Fibroblast of skin of back (primary cell): ENCODE results near the gene ACOT11.
A peak's percentile ranks its signal among the peaks of the same experiment; 100 is the strongest.

ENCODE experiments used
- DNase-seq: peaks from one replicate; pipeline ENCODE4 v3.0.0-alpha.2; 2013

Gene ACOT11

GRCh38 chr1:54565113-54565501, 17.1 kb downstream of the ACOT11 start:
- DNase-seq: no peak

DNA sequence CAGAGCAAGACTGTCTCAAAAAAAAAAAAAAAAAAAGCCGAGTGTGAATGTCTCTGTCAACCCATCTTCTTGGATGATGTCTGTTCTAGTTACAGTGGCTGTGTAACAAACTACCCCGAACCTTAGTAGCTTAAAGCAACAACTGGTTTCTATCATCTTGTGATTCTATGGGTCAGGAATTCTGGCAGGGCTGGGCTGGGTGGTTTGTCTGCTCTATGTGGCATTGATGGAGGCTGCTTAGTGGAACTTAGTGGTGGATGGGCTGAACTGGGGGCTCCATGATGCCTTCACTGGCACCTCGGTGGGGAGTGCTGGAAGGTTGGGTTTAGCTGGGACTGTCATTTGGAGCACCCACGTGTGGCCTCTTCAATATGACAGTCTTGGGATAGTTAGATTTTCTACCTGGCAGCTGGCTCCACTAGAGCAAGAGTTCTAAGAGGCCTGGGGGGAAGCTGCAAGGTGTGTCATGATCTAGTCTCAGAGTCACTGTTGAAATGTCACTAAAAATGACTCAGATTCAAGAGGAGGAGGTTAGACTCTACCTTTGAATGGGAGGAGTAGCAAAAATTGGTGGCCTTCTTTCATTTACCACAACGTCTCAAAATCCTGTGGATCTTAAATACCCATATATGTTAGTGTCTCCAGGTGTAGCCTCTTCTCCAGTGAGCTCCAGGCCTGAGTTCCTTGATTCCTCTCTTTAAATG, 18.6 kb downstream of the ACOT11 start:
- no peak for DNase-seq

GRCh38 chr1:54567961-54568360, 19.9 kb downstream of the ACOT11 start:
- DNase-seq: no peak

DNA sequence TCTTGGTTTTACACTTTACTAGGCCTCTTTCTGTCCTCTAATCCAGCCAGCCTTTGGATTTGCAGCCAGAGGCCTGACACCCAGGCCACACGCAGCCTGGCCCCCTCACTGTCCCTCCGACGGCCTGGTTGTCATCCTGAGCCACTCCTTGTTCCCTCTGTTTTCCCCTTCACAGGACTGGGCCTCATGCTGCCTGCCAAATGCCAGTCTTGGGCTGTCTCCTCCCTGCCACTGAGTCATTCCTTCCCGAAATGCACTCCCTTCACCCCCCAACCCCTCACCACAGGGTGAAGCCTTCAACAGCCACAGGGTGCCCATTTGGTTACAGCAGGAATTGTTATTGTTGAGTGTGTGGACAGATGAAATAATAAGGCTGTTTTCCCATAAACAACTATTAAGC, 21.3 kb downstream of the ACOT11 start:
- peak; percentile 53 for DNase-seq

DNA sequence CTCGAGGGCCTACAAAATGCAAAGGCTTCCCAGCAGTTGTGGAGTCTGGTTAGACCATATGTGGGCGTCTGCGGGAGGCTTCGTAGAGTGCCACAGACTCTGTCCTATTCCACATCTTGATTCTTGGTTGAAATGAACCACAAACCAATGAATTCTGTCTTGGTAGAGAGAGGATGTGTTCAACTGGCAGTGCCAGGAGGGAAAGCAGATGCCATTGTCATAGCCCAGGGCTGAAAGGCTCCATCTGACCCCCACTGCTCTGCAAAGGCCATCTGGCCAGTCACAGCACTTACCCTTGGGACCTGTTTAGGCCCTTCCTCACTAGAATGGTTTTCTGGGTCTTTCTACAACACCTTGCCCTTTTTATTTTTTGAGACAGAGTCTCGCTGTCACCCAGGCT, 22.1 kb downstream of the ACOT11 start:
- DNase-seq: no peak

DNA sequence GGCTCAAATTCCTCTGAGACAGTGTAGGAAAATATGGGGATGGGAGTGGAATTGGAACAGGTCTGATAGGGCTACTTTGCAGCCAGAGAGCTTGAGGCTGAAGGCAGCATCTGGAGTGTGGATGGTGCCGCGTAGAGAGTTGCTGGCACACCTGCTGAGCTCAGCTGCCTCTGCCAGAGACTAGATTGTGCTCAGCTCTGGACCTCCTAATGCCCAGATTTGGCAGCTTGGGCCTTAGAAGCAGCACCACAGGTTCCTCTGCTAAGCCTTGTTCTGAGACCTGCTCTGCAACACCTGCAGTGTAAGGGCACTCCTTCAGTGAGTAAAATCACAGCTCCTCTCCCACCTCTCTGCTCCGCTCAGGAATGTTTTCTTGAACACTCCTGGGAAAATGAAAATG, 23.3 kb downstream of the ACOT11 start:
- DNase-seq: no peak

DNA sequence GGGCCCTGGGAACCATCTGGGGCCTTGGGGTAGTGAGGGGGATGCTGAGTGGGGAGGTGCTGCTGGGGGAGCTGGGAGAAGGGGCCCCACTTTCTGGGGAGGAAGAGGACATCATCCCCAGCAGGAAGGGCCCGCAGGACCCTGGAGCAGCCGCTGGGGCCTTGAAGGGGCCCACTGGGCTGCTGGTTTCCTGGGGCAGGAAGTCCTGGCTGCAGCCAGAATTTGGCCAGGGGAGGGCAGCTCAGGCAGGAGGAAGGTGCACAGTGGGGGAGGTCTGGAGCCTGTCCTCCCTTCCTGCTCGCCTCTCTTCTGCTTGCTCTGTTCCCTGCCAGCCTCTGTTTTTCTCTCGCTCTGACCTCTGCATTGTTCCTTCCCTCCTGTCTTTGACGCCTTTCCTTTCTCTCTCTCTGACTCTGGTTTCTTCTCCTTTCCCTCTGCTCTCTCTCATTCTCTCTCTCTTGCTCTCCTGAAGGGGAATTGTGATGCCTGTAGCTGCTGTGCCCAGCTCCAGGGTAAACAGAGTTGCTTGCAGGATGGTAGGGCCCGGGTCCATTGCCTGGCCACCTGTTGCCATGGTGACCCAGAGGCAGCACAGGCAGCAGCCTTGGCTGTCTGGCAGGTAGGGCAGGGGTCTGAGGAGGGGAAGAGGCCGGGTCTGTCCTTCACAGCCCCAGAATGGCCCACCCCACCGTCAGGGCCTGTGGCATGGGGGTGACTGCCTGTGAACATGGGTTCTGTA, 23.9 kb downstream of the ACOT11 start:
- DNase-seq: no peak

GRCh38 chr1:54572542-54572850, 24.5 kb downstream of the ACOT11 start:
- no peak for DNase-seq

GRCh38 chr1:54574158-54574778, 26.2 kb downstream of the ACOT11 start:
- DNase-seq: no peak

DNA sequence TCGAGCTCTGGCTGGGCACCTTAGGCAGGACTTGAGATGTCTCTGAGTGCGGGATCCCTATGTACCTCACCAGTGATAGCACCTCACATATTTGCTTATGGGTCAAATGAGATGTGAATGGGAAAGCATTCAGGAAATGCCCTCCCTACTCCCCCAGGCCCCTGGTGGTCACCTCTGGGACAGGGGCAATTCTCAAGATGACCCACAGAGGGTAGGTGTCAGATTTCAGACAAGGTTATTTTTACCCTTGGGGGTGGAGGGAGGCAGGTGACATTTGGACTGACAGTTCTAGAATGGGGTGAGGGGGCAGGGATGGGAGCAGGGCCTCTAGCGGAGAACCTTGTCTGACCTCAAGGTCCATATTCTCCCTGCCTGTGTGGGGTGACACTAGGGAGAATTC, 27.1 kb downstream of the ACOT11 start:
- no peak for DNase-seq

DNA sequence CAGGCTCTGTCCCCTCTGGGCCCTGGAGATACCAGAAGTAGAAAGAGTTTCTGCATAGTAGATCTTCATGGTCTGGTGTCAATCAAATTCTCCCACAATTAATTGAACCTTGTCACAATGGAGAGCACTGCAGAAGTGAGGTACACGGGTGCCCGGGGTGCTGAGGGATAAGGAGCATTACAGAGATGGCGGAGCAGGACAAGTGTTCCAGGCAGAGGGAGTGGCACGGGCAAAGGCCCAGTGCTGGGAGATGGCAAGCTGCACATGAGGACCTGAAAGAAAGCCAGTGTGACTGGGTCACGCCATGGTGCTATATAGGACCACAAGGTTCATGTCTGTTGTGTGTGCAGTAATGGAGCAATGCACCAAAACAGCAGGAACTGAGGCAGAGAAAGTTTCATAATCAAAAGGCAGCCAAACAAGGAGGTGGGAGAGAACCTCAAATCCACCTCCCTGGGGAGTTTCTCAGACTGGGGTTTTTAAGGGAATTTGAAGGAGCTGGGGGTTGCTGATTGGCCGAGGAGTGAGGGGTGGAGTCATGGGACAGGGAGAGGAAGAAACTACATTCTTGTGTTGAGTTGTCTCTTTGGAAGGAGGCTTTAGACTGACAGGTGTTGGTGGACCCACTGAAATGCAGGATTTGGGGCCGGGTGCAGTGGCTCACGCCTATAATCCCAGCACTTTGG, 27.7 kb downstream of the ACOT11 start:
- DNase-seq: no peak

DNA sequence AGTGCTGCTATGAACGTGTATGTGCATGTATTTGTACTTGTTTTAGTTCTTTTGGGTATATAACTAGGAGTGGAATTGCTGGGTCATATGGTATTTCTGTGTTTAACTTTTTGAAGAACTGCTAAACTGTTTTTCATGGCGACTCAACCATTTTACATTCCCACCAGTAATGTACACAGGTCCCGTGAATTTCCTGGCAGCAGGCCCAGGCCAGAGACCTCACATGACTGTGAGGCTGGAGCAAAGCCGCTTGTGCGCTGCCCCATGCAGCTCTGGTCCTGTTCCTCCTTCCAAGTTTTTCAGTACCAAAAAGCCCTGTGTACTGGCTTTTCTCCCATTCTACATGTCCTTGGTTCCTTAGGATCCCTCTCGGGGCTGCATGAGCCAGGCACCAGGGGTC, 29.6 kb downstream of the ACOT11 start:
- peak; percentile 40 for DNase-seq

DNA sequence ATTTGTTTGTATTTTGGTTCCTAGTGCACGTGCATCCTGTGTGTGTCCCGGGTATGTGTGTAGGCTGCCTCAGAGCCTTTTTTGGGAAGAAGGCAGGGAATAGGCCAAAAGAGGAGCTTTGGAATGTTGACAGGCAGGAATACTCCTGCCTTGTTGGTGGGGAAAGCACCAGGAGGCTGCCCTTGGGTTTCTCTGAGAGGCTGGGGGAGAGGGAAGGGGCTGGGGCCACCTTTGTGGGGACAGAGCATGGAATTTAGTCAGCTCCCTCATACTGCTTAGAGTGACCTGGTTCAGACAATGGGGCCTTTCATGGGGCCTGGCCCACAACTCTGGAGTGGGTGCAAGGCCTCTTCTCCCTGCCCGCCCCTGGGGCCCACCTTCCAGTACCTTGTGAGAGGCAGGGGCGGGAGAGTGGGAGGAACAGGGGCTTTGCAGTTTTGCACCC, 31.3 kb downstream of the ACOT11 start:
- no peak for DNase-seq

DNA sequence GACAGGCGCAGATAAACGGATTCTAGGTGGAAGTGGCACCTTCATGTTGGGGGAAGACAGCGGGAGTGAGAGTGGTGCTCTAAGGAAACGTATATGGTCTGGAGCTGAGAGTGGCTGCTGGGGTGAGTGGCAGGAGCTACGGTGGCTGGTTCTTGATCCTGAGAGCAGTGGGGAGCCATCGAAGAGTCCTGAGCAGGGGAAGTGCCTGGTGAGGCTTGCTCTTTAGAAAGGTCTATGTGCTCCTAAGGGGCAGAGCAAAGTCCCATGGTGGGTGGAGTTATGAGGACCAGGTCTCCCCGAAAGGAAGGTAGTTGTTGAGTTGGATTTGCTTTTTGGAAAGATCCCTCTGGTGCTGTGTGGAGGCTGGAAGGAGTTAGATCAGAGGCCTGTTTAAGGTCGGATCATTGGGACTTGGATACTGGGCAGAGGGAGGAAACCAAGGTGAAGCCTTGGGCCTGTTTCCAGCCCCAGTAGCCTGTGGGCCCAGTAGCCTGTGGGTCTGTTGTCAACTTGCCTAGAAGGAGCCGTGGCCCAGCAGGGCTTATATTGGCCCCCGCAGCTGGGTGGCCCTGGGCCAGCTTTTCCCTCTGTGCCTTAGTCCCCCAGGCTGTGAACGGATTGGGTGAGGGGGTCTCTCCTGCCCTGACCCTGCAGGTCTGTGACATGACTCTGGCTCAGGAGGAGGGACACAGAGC, 33.0 kb downstream of the ACOT11 start:
- no peak for DNase-seq

- DNase-seq: peak; percentile 55
Observed at GRCh38 chr1:54581621-54582035, 33.6 kb downstream of the ACOT11 start.

GRCh38 chr1:54582566-54583306, 34.7 kb downstream of the ACOT11 start:
- DNase-seq: no peak

GRCh38 chr1:54583307-54583686, 35.3 kb downstream of the ACOT11 start:
- no peak for DNase-seq

DNA sequence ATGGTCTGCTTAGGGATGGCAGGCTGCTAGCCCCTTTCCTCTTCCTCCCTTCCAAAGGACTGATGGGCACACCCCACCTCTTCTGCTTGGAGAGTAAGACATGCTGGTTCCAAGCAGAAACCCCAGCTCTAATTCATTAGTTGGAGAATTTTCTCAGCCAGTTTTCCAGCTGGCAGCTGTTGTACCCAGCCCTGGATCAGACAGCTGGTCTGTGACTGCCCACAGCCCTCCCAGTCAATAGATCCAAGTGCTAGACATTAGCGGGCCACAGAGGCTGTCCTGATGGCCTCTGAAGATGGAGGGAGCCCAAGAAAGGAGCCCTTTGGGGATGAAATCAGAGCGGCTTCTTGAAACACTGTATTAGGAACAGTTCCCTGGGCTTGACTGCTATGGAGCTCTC, 35.8 kb downstream of the ACOT11 start:
- no peak for DNase-seq

GRCh38 chr1:54584575-54584974, 36.5 kb downstream of the ACOT11 start:
- no peak for DNase-seq

GRCh38 chr1:54585181-54586066, 37.4 kb downstream of the ACOT11 start:
- no peak for DNase-seq

- DNase-seq: no peak
Observed at GRCh38 chr1:54588377-54588776, 40.3 kb downstream of the ACOT11 start.
